ENCODE data around the gene ZNF839. TPM values are rescaled to one million over a fixed set of nuclear protein-coding genes. Genes with fewer than 3 reads are reported as not detected.

ZNF839 gene
- polyA plus RNA-seq, 2 of the 4 experiments (the other 2 are of a cell fraction) = 6.0 to 10.8 TPM

GRCh38 chr14:102304611-102305506, 14.7 kb upstream of the ZNF839 start, which contains the start of gene MOK:
MOK (minus strand) TSS chr14:102305164; CDS start chr14:102304968, 196 bp downstream.
- H3K4me2 ChIP-seq = peak within 1 kb of the TSS; percentile 89
- ATAC-seq (peak; percentile 93 to 97), FAIRE-seq (peak; percentile 89), DNase-seq (ENCODE audit: low read depth in 1 of 2, low spot score in 1 of 2) (peak; percentile 96 to 98)
- POLR2A ChIA-PET = interaction anchor here (0.5 to 1.4 kb wide), 4 partner anchors 10 to 24 kb away, joined by 3 to 6 read pairs (median 4); partner anchors contain the start of gene ZNF839
- H3K4me1 ChIP-seq = peaks cover 9% of the 10 kb centered on the region; the same call in 1 of the 3 replicates
- no peaks in the 10 kb centered on the region for H3K9me3 ChIP-seq
- CTCF ChIA-PET = interaction anchor here (0.7 to 6.1 kb wide), 6 partner anchors 9 to 84 kb away, joined by 3 to 36 read pairs (median 4); no protein-coding TSS in a partner anchor
- TF ChIP-seq PHF8 (IDR thresholded peaks at IDR 0.05; ENCODE audit: borderline replicate concordance, low read depth) (peak; percentile 40; the same call in 1 of the 2 replicates), KDM5A (IDR thresholded peaks at IDR 0.05) (peak; percentile 55; the same call in 1 of the 2 replicates), SREBF2 (IDR thresholded peaks at IDR 0.05) (no peak), SMC3 (IDR thresholded peaks at IDR 0.05) (0 out of 3 replicates have a peak, but pooled peaks have one; percentile 4), RFX5 (IDR thresholded peaks at IDR 0.05) (peak; percentile 60; the same call in 1 of the 2 replicates)
- TF ChIP-seq, protein P1, sequence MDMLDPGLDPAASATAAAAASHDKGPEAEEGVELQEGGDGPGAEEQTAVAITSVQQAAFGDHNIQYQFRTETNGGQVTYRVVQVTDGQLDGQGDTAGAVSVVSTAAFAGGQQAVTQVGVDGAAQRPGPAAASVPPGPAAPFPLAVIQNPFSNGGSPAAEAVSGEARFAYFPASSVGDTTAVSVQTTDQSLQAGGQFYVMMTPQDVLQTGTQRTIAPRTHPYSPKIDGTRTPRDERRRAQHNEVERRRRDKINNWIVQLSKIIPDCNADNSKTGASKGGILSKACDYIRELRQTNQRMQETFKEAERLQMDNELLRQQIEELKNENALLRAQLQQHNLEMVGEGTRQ (IDR thresholded peaks at IDR 0.05) = no peak
- H3K27ac ChIP-seq = peak within 1 kb of the TSS; percentile 79 to 89
- WGBS (ENCODE audit: missing lambda C conversion rate) = 2% methylated on average over 38 of the region's 53 CpGs
- H3K4me3 ChIP-seq = peak within 1 kb of the TSS; percentile 87

GRCh38 chr14:102314242-102315011, 5.1 kb upstream of the ZNF839 start:
- peak overlapping the region; percentile 90 for H3K4me2 ChIP-seq
- FAIRE-seq = no peak
- ChIA-PET POLR2A (interaction anchor here (0.9 to 1.7 kb wide), 2 partner anchors 9 to 40 kb away, joined by 4 to 6 read pairs; partner anchors contain the start of gene MOK), CTCF (interaction anchor here (0.6 to 6.8 kb wide), 62 partner anchors 11 to 545 kb away, joined by 3 to 83 read pairs (median 5); partner anchors contain the start of genes DYNC1H1, MOK and WDR20)
- H3K27ac ChIP-seq = peak overlapping the region; percentile 70 to 91
- peak overlapping the region; percentile 54 for H3K4me3 ChIP-seq
- DNase-seq (ENCODE audit: low read depth in 1 of 2, low spot score in 1 of 2) = peak; percentile 84 to 88
- peaks cover 28% of the 10 kb centered on the region for H3K4me1 ChIP-seq
- peak; percentile 62 to 72 for ATAC-seq
- H3K9me3 ChIP-seq = no peaks in the 10 kb centered on the region
- WGBS (ENCODE audit: missing lambda C conversion rate) = 13% methylated on average over 39 of the region's 52 CpGs
- no peak for TF ChIP-seq NR3C1 (IDR thresholded peaks at IDR 0.05)
- TF ChIP-seq PBX3 (IDR thresholded peaks at IDR 0.05) = no peak
- peak; percentile 98 for TF ChIP-seq KDM5A (IDR thresholded peaks at IDR 0.05)
- TF ChIP-seq NPAS2 (CRISPR knock-in tag; IDR thresholded peaks at IDR 0.05; ENCODE audit: borderline replicate concordance) = no peak
- TF ChIP-seq HEYL (CRISPR knock-in tag; IDR thresholded peaks at IDR 0.05) = no peak
- TF ChIP-seq HOXA7 (CRISPR knock-in tag; IDR thresholded peaks at IDR 0.05) = no peak
- no peak for TF ChIP-seq ZFP36 (IDR thresholded peaks at IDR 0.05; ENCODE audit: borderline replicate concordance, partially characterized antibody)
- no peak for TF ChIP-seq KDM1A (IDR thresholded peaks at IDR 0.05; ENCODE audit: low read depth)
- TF ChIP-seq EHMT2 (IDR thresholded peaks at IDR 0.05; ENCODE audit: low read depth) = no peak
- no peak for TF ChIP-seq ZC3H11A (IDR thresholded peaks at IDR 0.05)
- TF ChIP-seq TP53 (CRISPR knock-in tag; IDR thresholded peaks at IDR 0.05) = peak; percentile 61; the same call in 1 of the 2 replicates
- no peak for TF ChIP-seq EHF (CRISPR knock-in tag; IDR thresholded peaks at IDR 0.05)
- no peak for TF ChIP-seq RFX5 (IDR thresholded peaks at IDR 0.05)
- TF ChIP-seq, protein P1 (IDR thresholded peaks at IDR 0.05) = peak; percentile 58; the same call in 1 of the 2 replicates
- TF ChIP-seq POLR2AphosphoS2 (conservative IDR thresholded peaks at IDR 0.05; ENCODE audit: low read length) = no peak
- TF ChIP-seq, protein P2, sequence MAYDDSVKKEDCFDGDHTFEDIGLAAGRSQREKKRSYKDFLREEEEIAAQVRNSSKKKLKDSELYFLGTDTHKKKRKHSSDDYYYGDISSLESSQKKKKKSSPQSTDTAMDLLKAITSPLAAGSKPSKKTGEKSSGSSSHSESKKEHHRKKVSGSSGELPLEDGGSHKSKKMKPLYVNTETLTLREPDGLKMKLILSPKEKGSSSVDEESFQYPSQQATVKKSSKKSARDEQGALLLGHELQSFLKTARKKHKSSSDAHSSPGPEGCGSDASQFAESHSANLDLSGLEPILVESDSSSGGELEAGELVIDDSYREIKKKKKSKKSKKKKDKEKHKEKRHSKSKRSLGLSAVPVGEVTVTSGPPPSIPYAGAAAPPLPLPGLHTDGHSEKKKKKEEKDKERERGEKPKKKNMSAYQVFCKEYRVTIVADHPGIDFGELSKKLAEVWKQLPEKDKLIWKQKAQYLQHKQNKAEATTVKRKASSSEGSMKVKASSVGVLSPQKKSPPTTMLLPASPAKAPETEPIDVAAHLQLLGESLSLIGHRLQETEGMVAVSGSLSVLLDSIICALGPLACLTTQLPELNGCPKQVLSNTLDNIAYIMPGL (CRISPR knock-in tag; IDR thresholded peaks at IDR 0.05; ENCODE audit: borderline replicate concordance) = peak; percentile 80; the same call in 1 of the 2 replicates
- no peak for TF ChIP-seq BHLHE40 (IDR thresholded peaks at IDR 0.05; ENCODE audit: low read depth, low read length)
- peak; percentile 92 for TF ChIP-seq MYC (IDR thresholded peaks at IDR 0.05; ENCODE audit: borderline replicate concordance, low read length)
- TF ChIP-seq RAD21 (conservative IDR thresholded peaks at IDR 0.05 in 1 of 2, IDR thresholded peaks at IDR 0.05 in 1 of 2) = peak; percentile 96 to 99
- no peak for TF ChIP-seq ESRRA (IDR thresholded peaks at IDR 0.05; ENCODE audit: borderline replicate concordance, low read length)
- 0 out of 2 replicates have a peak, but pooled peaks have one; percentile 11 for TF ChIP-seq GATA3 (IDR thresholded peaks at IDR 0.05; ENCODE audit: borderline replicate concordance)
- no peak for TF ChIP-seq BCL3 (IDR thresholded peaks at IDR 0.05)
- TF ChIP-seq CHD4 (IDR thresholded peaks at IDR 0.05; ENCODE audit: borderline replicate concordance) = peak; percentile 35; the same call in 1 of the 2 replicates
